Natural killer cell (primary cell): ENCODE data around the gene PKN2. TPM values are rescaled to one million over a fixed set of nuclear protein-coding genes. Genes with fewer than 3 reads are reported as not detected.

Experiments
- ATAC-seq, 3 donors: fragments of 150-1000 bp in 2 of 3; fragments of 200-7000 bp in 1 of 3; cut with Tn5 transposase; 1 replicate in 1 of 3; 2 replicates in 2 of 3; pipeline ENCODE4 v1.10.0; 2021; ENCODE audit warnings: mild to moderate bottlenecking in 2 of 3, moderate library complexity in 2 of 3
- DNase-seq, 2 donors: peaks; one replicate each; pipeline versions ENCODE4 v3.0.0 to v3.0.0-alpha.2; 2013 to 2021; ENCODE audit warnings: mixed read lengths in 1 of 2
- H3K27ac ChIP-seq: one replicate; pipeline ENCODE4 v1.5.1; 2013; ENCODE audit warnings: mild to moderate bottlenecking, low read length
- H3K27me3 ChIP-seq: one replicate; pipeline ENCODE4 v1.6.1; 2013; ENCODE audit warnings: low read length; ENCODE audit not compliant: control insufficient read depth, insufficient read depth
- H3K36me3 ChIP-seq: one replicate; pipeline ENCODE4 v1.6.1; 2013; ENCODE audit warnings: low read length; ENCODE audit not compliant: control insufficient read depth, insufficient read depth
- H3K4me1 ChIP-seq: one replicate; pipeline ENCODE4 v1.6.1; 2013; ENCODE audit warnings: low read length; ENCODE audit not compliant: control insufficient read depth, insufficient read depth
- H3K4me3 ChIP-seq: one replicate; pipeline ENCODE4 v1.5.1; 2013; ENCODE audit warnings: low read length
- H3K9me3 ChIP-seq: one replicate; pipeline ENCODE4 v1.6.1; 2013; ENCODE audit warnings: low read length; ENCODE audit not compliant: control insufficient read depth, insufficient read depth
- H3K27ac Mint-ChIP-seq, 2 donors: one replicate each; pipeline ENCODE4 v1.8.0; 2022; ENCODE audit warnings: mild to moderate bottlenecking in 2 of 2, mixed read lengths in 2 of 2, moderate library complexity in 1 of 2
- H3K27me3 Mint-ChIP-seq, 2 donors: one replicate each; pipeline ENCODE4 v1.8.0; 2022; ENCODE audit warnings: low read depth in 2 of 2, mixed read lengths in 2 of 2
- H3K36me3 Mint-ChIP-seq: one replicate; pipeline ENCODE4 v1.8.0; 2022; ENCODE audit warnings: mixed read lengths
- H3K4me1 Mint-ChIP-seq, 2 donors: one replicate each; pipeline ENCODE4 v1.8.0; 2022; ENCODE audit warnings: mixed read lengths in 2 of 2
- H3K4me3 Mint-ChIP-seq: one replicate; pipeline ENCODE4 v1.8.0; 2022; ENCODE audit warnings: mild to moderate bottlenecking, moderate library complexity, mixed read lengths
- H3K9me3 Mint-ChIP-seq, 2 donors: one replicate each; pipeline ENCODE4 v1.8.0; 2022; ENCODE audit warnings: mixed read lengths in 2 of 2
- WGBS: methylation state at CpG from one replicate; pipeline ENCODE4 v1.1.7; 2013; ENCODE audit warnings: missing lambda C conversion rate; ENCODE audit not compliant: insufficient coverage; 5-methylcytosine and 5-hydroxymethylcytosine counted together
- intact Hi-C: fragments of 100-400 bp; cut with micrococcal nuclease; formaldehyde crosslinking; loops from one replicate; pipeline ENCODE4 v1.14.2; 2022
- total RNA-seq, 4 donors: library from RNA; stranded (reverse); fragments of 120-200 nt in 1 of 4; gene quantifications; one replicate each; pipeline versions ENCODE4 v1.2.3 to v1.2.4, GENCODE V29; 2013 to 2022
- TF ChIP-seq, protein P1 (sequence below): fragments of 200-600 bp; IDR thresholded peaks from one replicate; pipeline ENCODE4 v1.8.0; 2022; ENCODE audit warnings: antibody characterized with exemption

Gene PKN2
- total RNA-seq, 3 donors from 2014 or later (not counting 1 experiment from before 2014, with no cell fraction given), result 40.8 to 50.1 (median 47.2) TPM

DNA sequence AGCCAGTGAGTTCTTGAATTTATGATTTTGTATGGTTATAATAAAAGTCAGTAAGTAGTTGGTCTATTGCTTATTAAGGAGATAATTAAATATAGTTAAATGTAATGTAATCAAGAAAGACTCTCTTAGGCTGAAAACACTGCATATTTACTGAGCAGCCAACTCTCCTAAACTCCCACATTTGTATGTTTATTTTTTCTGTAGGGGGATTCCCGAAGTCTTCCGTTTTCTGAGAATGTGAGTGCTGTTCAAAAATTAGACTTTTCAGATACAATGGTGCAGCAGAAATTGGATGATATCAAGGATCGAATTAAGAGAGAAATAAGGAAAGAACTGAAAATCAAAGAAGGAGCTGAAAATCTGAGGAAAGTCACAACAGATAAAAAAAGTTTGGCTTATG lies 56.7 kb downstream of the PKN2 start:
- peaks cover 6% of the 10 kb centered on the region for H3K4me1 ChIP-seq
- H3K4me1 Mint-ChIP-seq, result peaks cover 11 to 18% of the 10 kb centered on the region in 2 donors
- 94% methylated on average over 3 of the region's 3 CpGs for WGBS
- no peak overlapping the region for H3K27ac ChIP-seq
- H3K9me3 ChIP-seq, result no peaks in the 10 kb centered on the region
- H3K27me3 ChIP-seq, result no peaks in the 10 kb centered on the region
- intact Hi-C loops, result no loop called here
- no peak overlapping the region for H3K27ac Mint-ChIP-seq
- peaks cover 26% of the 10 kb centered on the region for H3K36me3 ChIP-seq
- H3K4me3 Mint-ChIP-seq, result no peak overlapping the region
- TF ChIP-seq, protein P1, sequence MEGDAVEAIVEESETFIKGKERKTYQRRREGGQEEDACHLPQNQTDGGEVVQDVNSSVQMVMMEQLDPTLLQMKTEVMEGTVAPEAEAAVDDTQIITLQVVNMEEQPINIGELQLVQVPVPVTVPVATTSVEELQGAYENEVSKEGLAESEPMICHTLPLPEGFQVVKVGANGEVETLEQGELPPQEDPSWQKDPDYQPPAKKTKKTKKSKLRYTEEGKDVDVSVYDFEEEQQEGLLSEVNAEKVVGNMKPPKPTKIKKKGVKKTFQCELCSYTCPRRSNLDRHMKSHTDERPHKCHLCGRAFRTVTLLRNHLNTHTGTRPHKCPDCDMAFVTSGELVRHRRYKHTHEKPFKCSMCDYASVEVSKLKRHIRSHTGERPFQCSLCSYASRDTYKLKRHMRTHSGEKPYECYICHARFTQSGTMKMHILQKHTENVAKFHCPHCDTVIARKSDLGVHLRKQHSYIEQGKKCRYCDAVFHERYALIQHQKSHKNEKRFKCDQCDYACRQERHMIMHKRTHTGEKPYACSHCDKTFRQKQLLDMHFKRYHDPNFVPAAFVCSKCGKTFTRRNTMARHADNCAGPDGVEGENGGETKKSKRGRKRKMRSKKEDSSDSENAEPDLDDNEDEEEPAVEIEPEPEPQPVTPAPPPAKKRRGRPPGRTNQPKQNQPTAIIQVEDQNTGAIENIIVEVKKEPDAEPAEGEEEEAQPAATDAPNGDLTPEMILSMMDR, result no peak
- H3K36me3 Mint-ChIP-seq, result peaks cover 17% of the 10 kb centered on the region
- DNase-seq (no peak), ATAC-seq (no peak)
- H3K9me3 Mint-ChIP-seq, result peaks cover 3 to 4% of the 10 kb centered on the region in 2 donors
- no peaks in the 10 kb centered on the region for H3K27me3 Mint-ChIP-seq
- no peak overlapping the region for H3K4me3 ChIP-seq

DNA sequence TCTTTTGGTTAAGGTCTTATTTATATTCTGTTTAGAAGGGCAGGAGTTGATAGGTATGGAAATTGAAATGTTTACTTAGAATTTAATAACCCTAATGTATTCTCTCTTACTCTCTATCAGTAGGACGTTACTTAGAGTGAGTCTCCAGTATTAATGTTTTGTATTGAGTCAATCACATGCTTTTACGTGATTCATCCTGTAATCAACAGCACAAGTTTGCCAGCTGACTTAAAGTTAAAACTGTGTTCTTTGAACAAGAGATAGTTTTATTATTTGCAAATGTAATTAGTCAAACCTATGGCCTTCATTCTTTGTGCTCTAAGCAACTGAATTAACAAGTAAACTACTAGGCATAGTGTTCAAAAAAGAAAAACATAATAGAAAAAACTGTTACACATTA lies 57.3 kb downstream of the PKN2 start:
- peaks cover 11 to 15% of the 10 kb centered on the region in 2 donors for H3K4me1 Mint-ChIP-seq
- ATAC-seq (no peak), DNase-seq (no peak)
- H3K27ac ChIP-seq, result no peak overlapping the region
- peaks cover 12% of the 10 kb centered on the region for H3K36me3 Mint-ChIP-seq
- no peaks in the 10 kb centered on the region for H3K9me3 ChIP-seq
- TF ChIP-seq, protein P1, result no peak
- intact Hi-C loops, result no loop called here
- 89% methylated on average over 1 of the region's 2 CpGs for WGBS
- H3K4me3 ChIP-seq, result no peak overlapping the region
- no peaks in the 10 kb centered on the region for H3K27me3 Mint-ChIP-seq
- H3K4me3 Mint-ChIP-seq, result no peak overlapping the region
- H3K4me1 ChIP-seq, result peaks cover 6% of the 10 kb centered on the region
- H3K36me3 ChIP-seq, result peaks cover 24% of the 10 kb centered on the region
- H3K27ac Mint-ChIP-seq, result no peak overlapping the region
- no peaks in the 10 kb centered on the region for H3K9me3 Mint-ChIP-seq
- no peaks in the 10 kb centered on the region for H3K27me3 ChIP-seq

DNA sequence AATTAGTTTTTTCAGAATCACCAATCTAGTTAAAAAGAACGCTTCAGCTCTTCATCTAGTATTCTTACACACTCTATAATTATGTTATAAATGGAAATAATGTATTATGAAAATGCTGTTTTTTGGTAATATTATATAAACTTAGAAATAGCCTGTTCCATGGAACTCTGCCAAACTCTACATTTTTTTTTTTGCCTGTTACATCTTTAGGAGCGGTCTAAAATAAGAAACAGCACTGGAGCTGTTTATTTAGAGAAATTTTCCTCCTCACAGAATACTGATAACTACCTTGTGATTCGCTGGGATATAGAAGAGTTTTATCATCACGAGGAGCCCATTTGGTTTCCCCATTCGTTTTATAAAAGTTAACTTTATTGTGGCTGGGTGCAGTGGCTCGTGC lies 58.5 kb downstream of the PKN2 start:
- peaks cover 21% of the 10 kb centered on the region for H3K36me3 ChIP-seq
- Mint-ChIP-seq H3K9me3 (no peaks in the 10 kb centered on the region), H3K27me3 (no peaks in the 10 kb centered on the region), H3K4me3 (no peak overlapping the region), H3K36me3 (peaks cover 11% of the 10 kb centered on the region), H3K27ac (no peak overlapping the region), H3K4me1 (peaks cover 10 to 14% of the 10 kb centered on the region in 2 donors)
- TF ChIP-seq, protein P1, result no peak
- ATAC-seq (no peak), DNase-seq (no peak)
- H3K9me3 ChIP-seq, result no peaks in the 10 kb centered on the region
- H3K27me3 ChIP-seq, result no peaks in the 10 kb centered on the region
- intact Hi-C loops, result no loop called here
- H3K4me1 ChIP-seq, result no peaks in the 10 kb centered on the region
- H3K4me3 ChIP-seq, result no peak overlapping the region
- WGBS, result 100% methylated on average over 4 of the region's 6 CpGs
- H3K27ac ChIP-seq, result no peak overlapping the region

DNA sequence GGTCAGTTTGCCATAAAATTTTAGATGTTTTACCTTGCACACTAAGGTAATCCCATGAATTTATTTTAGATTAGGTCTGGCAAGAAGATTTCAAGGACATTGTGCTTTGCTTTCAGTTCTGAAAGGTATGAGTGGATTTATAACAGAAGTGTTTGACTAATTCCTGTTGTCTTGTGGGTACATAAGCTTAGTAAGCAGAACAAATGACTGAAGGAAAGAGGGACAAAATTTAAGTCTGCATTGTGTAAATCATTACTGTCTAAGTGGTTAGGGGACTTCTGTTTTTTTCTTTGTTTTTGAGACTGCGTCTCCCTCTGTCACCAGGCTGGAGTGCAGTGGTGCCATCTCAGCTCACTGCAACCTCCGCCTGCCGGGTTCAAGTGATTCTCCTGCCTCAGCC lies 60.1 kb downstream of the PKN2 start:
- peaks cover 21% of the 10 kb centered on the region for H3K36me3 ChIP-seq
- H3K4me1 Mint-ChIP-seq, result peaks cover 0 to 4% of the 10 kb centered on the region in 2 donors
- H3K36me3 Mint-ChIP-seq, result peaks cover 11% of the 10 kb centered on the region
- DNase-seq (no peak), ATAC-seq (no peak)
- H3K27me3 Mint-ChIP-seq, result no peaks in the 10 kb centered on the region
- no peaks in the 10 kb centered on the region for H3K9me3 ChIP-seq
- no peaks in the 10 kb centered on the region for H3K4me1 ChIP-seq
- H3K9me3 Mint-ChIP-seq, result no peaks in the 10 kb centered on the region
- H3K4me3 ChIP-seq, result no peak overlapping the region
- intact Hi-C loops, result no loop called here
- TF ChIP-seq, protein P1, result no peak
- 91% methylated on average over 3 of the region's 3 CpGs for WGBS
- H3K4me3 Mint-ChIP-seq, result no peak overlapping the region
- H3K27ac ChIP-seq, result no peak overlapping the region
- H3K27me3 ChIP-seq, result no peaks in the 10 kb centered on the region
- H3K27ac Mint-ChIP-seq, result no peak overlapping the region
